DND-41 (cell line): Measurements from ENCODE around the gene ABCC4.

Experiments
- EZH2 ChIP-seq: IDR thresholded peaks from 3 replicates; pipeline ENCODE4 v1.6.1; 2012; ENCODE audit warnings: borderline replicate concordance, low read depth, mild to moderate bottlenecking, moderate library complexity, low read length, inconsistent platforms; ENCODE audit not compliant: severe bottlenecking
- TF ChIP-seq, protein P1 (sequence below): IDR thresholded peaks from 2 replicates; pipeline ENCODE4 v1.5.1; 2012; ENCODE audit warnings: borderline replicate concordance, low read length, moderate library complexity, mild to moderate bottlenecking; ENCODE audit not compliant: poor library complexity, severe bottlenecking; ENCODE audit errors: extremely low read depth

- TF ChIP-seq, protein P1, sequence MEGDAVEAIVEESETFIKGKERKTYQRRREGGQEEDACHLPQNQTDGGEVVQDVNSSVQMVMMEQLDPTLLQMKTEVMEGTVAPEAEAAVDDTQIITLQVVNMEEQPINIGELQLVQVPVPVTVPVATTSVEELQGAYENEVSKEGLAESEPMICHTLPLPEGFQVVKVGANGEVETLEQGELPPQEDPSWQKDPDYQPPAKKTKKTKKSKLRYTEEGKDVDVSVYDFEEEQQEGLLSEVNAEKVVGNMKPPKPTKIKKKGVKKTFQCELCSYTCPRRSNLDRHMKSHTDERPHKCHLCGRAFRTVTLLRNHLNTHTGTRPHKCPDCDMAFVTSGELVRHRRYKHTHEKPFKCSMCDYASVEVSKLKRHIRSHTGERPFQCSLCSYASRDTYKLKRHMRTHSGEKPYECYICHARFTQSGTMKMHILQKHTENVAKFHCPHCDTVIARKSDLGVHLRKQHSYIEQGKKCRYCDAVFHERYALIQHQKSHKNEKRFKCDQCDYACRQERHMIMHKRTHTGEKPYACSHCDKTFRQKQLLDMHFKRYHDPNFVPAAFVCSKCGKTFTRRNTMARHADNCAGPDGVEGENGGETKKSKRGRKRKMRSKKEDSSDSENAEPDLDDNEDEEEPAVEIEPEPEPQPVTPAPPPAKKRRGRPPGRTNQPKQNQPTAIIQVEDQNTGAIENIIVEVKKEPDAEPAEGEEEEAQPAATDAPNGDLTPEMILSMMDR, result no peak
- no peak for TF ChIP-seq EZH2
Measured at GRCh38 chr13:95201814-95202651, 99.2 kb downstream of the ABCC4 start.
